Mesodermal cell (in vitro differentiated cells): ENCODE data around the gene TANGO2.

Experiments
- H3K27ac ChIP-seq: 2 replicates; pipeline ENCODE4 v1.7.0; 2013; ENCODE audit warnings: mild to moderate bottlenecking, low read depth, low read length, moderate library complexity; ENCODE audit not compliant: severe bottlenecking
- H3K36me3 ChIP-seq: 2 replicates; pipeline ENCODE4 v1.7.1; 2013; ENCODE audit warnings: mild to moderate bottlenecking, low read length, moderate library complexity; ENCODE audit not compliant: control insufficient read depth, insufficient read depth
- H3K4me1 ChIP-seq: one replicate; pipeline ENCODE4 v1.7.1; 2013; ENCODE audit warnings: mild to moderate bottlenecking, low read length; ENCODE audit not compliant: insufficient read depth, control insufficient read depth, poor library complexity, severe bottlenecking
- H3K4me3 ChIP-seq: 2 replicates; pipeline ENCODE4 v1.7.0; 2013; ENCODE audit warnings: low read length, control low read depth, mild to moderate bottlenecking; ENCODE audit not compliant: insufficient read depth, poor library complexity, severe bottlenecking; ENCODE audit errors: extremely low read depth
- H3K9me3 ChIP-seq: 2 replicates; pipeline ENCODE4 v1.7.1; 2013; ENCODE audit warnings: mild to moderate bottlenecking, low read length, moderate library complexity; ENCODE audit not compliant: control insufficient read depth
- WGBS, 2 experiments: methylation state at CpG; one replicate each; pipeline ENCODE4 v1.1.5; 2013; ENCODE audit warnings: missing lambda C conversion rate in 2 of 2; ENCODE audit not compliant: insufficient coverage in 2 of 2; 5-methylcytosine and 5-hydroxymethylcytosine counted together

TANGO2 gene

DNA sequence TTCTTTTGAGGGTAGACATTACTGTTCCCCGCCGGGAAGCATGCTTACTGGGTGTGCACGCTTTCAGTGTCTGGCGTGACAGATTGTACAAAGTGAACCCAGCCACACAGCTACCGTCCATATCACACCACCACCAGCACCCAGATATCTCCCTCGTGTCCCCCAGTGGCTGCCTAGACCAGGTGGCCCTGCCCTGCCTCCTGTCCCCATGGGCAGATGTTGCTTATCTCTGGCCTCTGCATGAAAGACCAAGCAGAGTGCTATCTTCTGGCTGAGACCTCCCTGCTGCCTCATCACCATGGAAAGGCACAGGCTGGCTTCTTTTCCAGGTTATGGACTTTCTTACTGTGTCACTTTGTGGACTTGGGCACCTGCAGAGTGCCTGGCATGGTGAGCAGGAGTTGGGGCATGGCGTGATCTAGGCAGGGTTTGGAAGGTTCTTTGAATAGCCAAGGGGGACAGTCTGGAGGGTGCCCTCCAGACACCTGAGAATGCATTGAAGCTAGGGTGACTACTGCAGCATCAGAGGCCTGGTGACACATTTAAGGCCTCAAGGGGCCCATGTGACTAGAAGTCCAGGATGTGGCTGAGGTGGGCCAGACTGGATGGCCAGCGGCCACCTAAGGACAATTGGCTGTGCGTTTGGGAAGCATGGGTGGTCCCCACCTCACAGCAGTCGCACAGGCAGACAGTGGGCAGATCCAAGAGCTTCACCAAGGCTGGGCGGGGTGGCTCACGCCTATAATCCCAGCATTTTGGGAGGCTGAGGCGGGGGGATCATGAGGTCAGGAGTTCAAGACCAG is 4.7 kb downstream of the TANGO2 start:
- no peaks in the 10 kb centered on the region for H3K9me3 ChIP-seq
- no peak overlapping the region for H3K27ac ChIP-seq
- no peaks in the 10 kb centered on the region for H3K4me1 ChIP-seq
- H3K4me3 ChIP-seq, result no peak overlapping the region
- WGBS, 2 experiments, result 88 to 97% methylated on average over 12 to 13 of the region's 13 CpGs
- H3K36me3 ChIP-seq, result no peaks in the 10 kb centered on the region

DNA sequence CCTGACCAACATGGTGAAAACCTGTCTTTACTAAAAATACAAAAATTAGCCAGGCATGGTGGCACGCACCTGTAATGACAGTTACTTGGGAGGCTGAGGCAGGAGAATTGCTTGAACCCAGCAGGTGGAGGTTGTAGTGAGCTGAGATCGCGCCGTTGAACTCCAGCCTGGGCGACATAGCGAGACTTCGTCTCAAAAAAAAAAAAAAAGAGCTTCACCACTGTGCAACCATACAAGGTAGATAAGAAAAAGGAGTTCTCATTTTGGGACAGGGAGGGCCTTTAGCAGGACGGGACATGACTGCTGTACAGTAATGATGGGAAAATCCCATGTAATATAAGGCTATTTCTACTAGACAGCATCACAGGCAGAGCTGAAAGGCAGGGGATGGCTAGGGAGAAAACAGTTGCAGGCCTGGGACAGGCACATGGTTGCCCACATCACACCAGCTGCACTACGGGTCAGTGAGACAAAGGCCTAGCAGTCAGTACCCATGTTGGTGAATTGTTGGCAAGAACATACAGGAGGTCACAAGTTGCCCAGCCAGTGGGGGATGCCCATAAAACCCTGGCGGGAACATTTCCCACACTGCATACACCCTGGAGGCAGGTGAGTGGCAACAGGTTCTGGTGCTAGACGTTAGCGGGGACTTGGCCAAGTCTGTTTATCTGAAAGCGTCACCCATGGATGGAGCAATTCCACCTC is 5.4 kb downstream of the TANGO2 start:
- Histone ChIP-seq H3K4me1 (no peaks in the 10 kb centered on the region), H3K36me3 (no peaks in the 10 kb centered on the region), H3K4me3 (no peak overlapping the region), H3K9me3 (no peaks in the 10 kb centered on the region), H3K27ac (no peak overlapping the region)
- WGBS, 2 experiments, result 98 to 100% methylated on average over 5 to 6 of the region's 13 CpGs

GRCh38 chr22:20026996-20027601 is 6.2 kb downstream of the TANGO2 start:
- 89 to 93% methylated on average over 10 to 11 of the region's 12 CpGs for WGBS, 2 experiments
- H3K4me3 ChIP-seq, result no peak overlapping the region

DNA sequence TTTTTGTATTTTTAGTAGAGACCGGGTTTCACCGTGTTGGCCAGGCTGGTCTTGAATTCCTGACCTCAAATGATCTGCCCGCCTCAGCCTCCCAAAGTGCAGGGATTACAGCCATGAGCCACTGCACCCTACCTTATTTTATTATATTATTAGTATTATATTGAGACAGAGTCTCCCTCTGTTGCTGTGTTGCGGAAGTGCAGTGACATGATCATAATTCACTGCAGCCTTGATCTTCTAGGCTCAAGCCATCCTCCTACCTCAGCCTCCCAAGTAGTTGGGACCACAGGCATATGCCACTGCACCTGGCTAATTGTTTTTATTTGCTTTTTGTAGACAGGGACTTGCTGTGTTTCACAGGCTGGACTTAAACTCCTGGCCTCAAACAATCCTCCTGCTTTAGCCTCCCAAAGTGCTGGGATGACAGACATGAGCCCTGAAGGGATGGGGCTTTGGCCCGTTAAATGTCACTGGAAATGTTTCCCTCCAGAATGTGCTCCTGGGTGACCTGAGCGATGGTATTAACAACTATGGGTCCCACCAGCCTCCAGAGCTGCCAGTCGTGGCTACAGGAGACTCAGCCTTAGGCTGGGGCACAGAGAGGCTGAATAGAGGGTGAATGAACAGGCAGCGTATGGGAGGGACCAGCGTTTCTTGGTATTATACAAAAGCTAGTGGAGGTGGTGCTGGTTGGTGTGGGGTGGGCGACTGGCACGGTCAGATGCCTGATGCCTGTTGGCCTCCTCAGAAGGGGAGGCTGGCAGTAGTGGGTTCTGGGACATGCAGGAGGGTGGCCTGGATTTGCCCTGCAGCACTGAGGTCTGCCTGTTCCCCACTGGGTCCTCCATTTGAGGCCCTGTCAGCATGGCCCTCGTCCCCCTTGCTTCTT is 7.3 kb downstream of the TANGO2 start:
- Histone ChIP-seq H3K9me3 (no peaks in the 10 kb centered on the region), H3K4me1 (no peaks in the 10 kb centered on the region), H3K27ac (no peak overlapping the region), H3K4me3 (no peak overlapping the region), H3K36me3 (no peaks in the 10 kb centered on the region)
- 88 to 95% methylated on average over 7 to 11 of the region's 12 CpGs for WGBS, 2 experiments

More at GRCh38 chr22:20026996-20027601, 6.2 kb downstream of the TANGO2 start:
- Histone ChIP-seq H3K4me1 (no peaks in the 10 kb centered on the region), H3K9me3 (no peaks in the 10 kb centered on the region), H3K27ac (no peak overlapping the region), H3K36me3 (no peaks in the 10 kb centered on the region)

DNA sequence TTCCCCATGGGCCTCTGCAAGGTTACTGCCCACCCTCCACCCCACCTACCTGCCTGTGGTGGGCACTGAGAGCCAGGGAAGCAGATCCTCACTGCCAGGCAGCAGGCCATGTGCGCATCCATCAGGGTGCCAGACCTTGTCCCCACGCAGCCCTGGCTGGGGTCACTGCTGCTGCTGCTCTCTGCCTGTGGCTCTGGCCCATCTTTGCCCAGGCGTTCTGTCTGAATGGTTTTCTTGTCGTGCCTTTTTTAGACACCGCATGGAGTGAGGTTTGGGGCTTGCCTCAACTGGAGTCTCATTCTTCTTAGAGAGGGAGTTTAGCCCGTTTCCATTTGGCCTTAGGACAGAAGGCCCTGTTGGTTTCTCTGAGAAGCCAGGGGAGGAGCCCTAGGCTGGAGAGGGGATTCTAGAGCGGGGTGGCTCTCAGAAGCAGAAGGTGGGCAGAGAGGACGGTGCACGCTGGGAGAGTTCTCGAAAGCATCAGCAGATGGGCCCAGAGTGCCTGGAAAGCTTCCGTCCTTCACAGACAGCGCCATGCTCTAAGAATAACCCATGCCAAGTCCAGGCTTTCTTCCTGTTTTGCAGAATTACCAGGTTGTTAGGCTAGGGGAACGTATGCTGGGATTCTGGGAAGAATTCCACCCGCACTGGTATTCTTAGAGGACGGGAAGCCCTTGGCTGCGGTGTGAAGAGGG is 8.1 kb downstream of the TANGO2 start:
- H3K36me3 ChIP-seq, result no peaks in the 10 kb centered on the region
- H3K27ac ChIP-seq, result no peak overlapping the region
- H3K9me3 ChIP-seq, result no peaks in the 10 kb centered on the region
- 91 to 92% methylated on average over 12 to 14 of the region's 16 CpGs for WGBS, 2 experiments
- no peak overlapping the region for H3K4me3 ChIP-seq
- no peaks in the 10 kb centered on the region for H3K4me1 ChIP-seq

DNA sequence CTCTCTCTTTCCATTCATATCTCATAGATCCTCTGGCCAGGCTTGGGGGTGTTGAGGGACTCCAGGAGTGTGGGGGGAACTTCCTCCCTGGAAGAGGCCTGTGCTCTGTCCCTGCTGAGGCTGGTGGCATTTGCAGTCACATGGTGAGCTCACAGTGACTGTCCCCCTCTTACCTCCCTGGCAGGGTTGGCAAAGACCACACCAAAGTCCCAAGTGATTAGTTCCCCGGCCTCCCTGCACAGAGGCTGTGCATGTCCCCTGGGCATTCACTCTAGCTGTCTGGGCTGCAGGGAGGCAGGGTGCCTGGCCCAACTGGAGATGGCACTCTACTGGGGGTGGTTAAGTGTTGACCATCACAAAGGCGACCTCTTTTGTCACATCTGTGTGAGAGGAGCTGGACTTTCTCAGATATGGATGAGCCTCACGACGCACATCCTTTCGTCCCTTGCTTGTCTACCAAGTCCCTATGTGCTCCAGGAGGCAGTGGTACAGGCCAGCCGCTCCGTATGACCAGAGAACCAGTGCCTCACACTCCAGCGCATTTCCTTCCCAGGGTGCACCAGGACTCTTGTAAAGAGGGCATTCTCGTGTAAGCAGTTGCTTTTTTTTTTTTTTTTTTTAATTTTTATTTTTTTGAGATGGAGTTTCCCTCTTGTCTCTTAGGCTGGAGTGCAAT is 8.8 kb downstream of the TANGO2 start:
- 94 to 96% methylated on average over 7 of the region's 9 CpGs for WGBS, 2 experiments
- H3K36me3 ChIP-seq, result no peaks in the 10 kb centered on the region
- no peak overlapping the region for H3K4me3 ChIP-seq

DNA sequence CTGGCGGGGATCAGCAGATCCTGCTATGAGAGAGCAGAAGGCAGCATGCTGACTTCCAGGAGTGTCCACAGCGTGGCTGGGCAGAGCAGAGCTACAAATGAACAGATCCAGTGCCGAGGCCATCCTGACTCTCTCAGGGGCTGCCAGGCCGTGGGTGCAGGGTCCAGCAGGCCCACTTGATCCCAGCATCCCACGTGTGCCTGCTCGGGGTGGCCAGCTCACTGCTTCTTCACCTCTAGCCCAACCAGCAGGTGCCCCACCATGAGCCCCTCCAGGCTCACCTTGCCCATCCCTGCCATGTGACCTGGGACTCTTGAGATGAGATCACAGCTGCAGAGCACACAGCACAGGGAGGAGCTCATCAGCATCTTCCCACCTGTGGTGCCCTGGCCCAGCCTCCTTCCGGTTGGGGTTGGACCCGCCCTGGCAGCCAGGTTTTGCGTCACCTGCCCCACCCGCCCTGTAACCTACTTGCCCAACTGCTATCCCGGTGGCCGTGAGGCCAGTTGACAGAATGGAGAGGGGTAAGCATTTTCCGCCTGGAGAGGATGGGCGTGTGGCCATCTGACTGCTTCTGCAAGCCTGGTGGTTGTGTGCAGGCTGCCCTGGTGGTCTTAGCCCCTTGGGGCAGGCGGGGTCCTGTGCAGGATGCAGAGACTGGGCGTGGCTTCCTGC is 11.0 kb downstream of the TANGO2 start:
- 92 to 96% methylated on average over 12 to 15 of the region's 16 CpGs for WGBS, 2 experiments
- Histone ChIP-seq H3K4me3 (no peak overlapping the region), H3K4me1 (no peaks in the 10 kb centered on the region), H3K27ac (no peak overlapping the region), H3K36me3 (peaks cover 5% of the 10 kb centered on the region), H3K9me3 (no peaks in the 10 kb centered on the region)

More for the DNA sequence above, 8.8 kb downstream of the TANGO2 start:
- H3K27ac ChIP-seq, result no peak overlapping the region
- H3K9me3 ChIP-seq, result no peaks in the 10 kb centered on the region
- H3K4me1 ChIP-seq, result no peaks in the 10 kb centered on the region

DNA sequence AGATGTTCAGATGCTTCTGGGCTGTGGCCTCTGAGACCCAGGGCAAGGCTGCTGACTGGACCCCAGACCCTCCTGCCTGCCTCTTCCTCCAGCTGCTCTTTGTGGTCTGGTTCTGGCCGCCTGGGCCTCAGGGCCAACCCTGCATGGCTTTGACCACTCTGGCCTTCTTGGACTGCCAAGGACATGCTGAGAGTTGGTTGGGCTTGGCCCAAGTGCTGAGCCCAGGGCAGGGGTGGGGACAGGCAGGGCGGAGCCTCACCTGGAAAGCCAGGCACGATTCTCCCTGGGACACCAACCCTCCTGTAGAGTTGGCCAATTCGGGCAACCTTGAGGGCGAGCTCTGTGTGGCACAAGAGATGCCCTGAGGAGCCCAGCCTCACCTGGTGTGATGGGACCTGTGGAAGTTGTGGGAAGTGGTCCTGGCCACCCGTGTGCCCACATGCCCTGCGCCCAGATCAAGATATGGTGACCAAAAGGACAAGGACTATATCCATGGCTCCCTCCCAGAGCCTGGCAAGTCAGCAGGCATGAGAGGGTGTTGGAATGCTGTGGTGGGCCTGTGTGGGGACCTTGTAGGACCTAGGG is 11.6 kb downstream of the TANGO2 start:
- WGBS, 2 experiments, result 90 to 100% methylated on average over 5 to 7 of the region's 7 CpGs
- H3K4me3 ChIP-seq, result no peak overlapping the region
- H3K9me3 ChIP-seq, result no peaks in the 10 kb centered on the region
- H3K4me1 ChIP-seq, result no peaks in the 10 kb centered on the region
- H3K27ac ChIP-seq, result no peak overlapping the region
- H3K36me3 ChIP-seq, result peaks cover 5% of the 10 kb centered on the region
